ENCODE measurements around the gene HHEX.

The HHEX gene

DNA sequence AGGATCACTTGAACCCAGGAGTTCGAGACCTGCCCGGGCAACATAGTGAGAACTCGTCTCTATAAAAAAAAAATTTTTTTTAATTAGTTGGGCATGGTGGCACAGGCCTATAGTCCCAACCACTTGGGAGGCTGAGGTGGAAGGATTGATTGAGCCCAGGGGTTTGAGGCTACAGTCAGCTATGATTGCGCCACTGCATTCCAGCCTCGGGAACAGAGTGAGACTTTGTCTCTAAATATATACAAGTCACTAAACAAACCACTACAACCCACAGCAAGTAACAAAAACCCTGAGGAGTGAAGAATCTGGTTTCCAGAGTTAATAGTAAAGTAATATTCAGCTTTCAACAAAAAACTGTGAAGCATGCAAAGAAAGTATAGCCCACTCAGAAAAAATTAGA, 32.7 kb upstream of the HHEX start:
- no peak for DNase-seq (ENCODE audit: extremely low read depth, low read depth)
- TF ChIP-seq, protein P1, sequence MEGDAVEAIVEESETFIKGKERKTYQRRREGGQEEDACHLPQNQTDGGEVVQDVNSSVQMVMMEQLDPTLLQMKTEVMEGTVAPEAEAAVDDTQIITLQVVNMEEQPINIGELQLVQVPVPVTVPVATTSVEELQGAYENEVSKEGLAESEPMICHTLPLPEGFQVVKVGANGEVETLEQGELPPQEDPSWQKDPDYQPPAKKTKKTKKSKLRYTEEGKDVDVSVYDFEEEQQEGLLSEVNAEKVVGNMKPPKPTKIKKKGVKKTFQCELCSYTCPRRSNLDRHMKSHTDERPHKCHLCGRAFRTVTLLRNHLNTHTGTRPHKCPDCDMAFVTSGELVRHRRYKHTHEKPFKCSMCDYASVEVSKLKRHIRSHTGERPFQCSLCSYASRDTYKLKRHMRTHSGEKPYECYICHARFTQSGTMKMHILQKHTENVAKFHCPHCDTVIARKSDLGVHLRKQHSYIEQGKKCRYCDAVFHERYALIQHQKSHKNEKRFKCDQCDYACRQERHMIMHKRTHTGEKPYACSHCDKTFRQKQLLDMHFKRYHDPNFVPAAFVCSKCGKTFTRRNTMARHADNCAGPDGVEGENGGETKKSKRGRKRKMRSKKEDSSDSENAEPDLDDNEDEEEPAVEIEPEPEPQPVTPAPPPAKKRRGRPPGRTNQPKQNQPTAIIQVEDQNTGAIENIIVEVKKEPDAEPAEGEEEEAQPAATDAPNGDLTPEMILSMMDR (IDR thresholded peaks at IDR 0.05; ENCODE audit: low read depth, low read length, missing control alignments): no peak
- no peak overlapping the region for H3K4me3 ChIP-seq (replicated peaks; ENCODE audit: low read depth, low read length)

DNA sequence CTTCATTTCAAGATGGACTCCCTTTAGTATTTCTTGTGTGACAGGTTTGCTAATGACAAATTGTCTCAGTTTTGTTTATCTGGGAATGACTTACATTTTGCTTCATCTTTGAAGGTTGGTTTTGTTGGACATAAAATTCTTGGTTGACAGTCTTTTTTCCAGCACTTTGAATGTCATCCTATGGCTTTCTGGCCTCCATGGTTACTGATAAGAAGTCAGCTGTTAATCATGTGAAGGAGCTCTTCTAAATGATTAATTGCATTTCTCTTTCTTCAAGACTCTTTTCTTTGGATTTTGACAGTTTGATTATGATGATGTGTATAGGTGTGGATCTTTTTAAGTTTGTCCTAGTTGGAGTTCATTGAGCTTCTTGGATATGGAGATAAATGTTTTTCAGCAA, 26.9 kb upstream of the HHEX start:
- no peak overlapping the region for H3K4me3 ChIP-seq (replicated peaks; ENCODE audit: low read depth, low read length)
- no peak for DNase-seq (ENCODE audit: extremely low read depth, low read depth)

DNA sequence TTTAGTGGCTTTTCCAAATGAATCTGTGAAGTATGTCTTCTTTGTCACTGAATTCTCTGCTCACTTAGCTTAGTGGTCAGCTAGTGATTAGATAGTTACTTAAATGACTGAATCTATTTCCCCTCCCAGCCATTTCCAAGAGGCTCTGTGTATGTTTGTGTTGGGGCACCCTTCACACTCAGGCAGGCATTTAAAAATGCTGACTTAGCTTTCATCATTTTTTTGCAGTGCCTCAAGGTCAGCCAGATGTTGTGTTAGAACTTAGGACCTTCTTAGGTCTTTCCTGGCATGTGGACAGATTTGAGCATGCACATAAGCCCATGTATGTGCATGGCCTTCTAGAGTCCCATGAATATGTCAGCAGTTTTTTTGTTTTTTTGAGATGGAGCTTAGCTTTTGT, 25.4 kb upstream of the HHEX start:
- TF ChIP-seq, protein P1 (IDR thresholded peaks at IDR 0.05; ENCODE audit: low read depth, low read length, missing control alignments): no peak
- no peak overlapping the region for H3K4me3 ChIP-seq (replicated peaks; ENCODE audit: low read depth, low read length)
- no peak for DNase-seq (ENCODE audit: extremely low read depth, low read depth)

More for the DNA sequence above, 26.9 kb upstream of the HHEX start:
- TF ChIP-seq, protein P1 (IDR thresholded peaks at IDR 0.05; ENCODE audit: low read depth, low read length, missing control alignments): no peak

DNA sequence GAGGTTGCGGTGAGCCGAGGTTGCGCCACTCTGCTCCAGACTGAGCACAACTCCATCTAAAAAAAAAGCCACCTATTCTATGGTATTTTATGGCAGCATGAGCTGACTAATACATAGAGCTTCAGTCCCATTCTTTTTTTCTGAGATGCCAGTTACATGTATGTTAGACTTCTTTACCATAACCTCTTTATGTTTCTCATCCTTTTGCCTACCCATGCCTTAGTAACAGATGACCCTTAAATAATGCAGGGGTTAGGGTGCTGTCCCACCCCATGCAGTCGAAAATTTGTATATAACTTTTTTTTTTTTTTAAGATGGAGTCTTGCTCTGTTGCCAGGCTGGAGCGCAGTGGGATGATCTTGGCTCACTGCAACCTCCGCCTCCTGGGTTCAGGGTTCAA, 22.7 kb upstream of the HHEX start:
- DNase-seq (ENCODE audit: extremely low read depth, low read depth): no peak
- TF ChIP-seq, protein P1 (IDR thresholded peaks at IDR 0.05; ENCODE audit: low read depth, low read length, missing control alignments): no peak
- no peak overlapping the region for H3K4me3 ChIP-seq (replicated peaks; ENCODE audit: low read depth, low read length)

DNA sequence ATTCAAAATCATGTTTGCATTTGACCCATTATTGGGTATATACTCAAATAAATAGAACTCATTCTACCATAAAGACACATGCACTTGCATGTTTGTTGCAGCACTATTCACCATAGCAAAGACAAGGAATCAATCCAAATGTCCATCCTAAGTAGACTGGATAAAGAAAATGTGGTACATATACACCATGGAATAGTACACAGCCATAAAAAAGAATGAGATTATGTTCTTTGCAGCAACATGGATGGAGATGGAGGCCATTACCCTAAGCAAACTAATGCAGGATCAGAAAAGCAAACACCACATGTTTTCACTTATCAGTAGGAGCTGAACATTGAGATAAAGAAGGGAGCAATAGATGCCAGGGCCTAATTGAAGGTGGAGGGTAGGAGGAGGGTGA, 12.0 kb upstream of the HHEX start:
- no peak for DNase-seq (ENCODE audit: extremely low read depth, low read depth)
- H3K4me3 ChIP-seq (replicated peaks; ENCODE audit: low read depth, low read length): no peak overlapping the region
- TF ChIP-seq, protein P1 (IDR thresholded peaks at IDR 0.05; ENCODE audit: low read depth, low read length, missing control alignments): no peak

DNA sequence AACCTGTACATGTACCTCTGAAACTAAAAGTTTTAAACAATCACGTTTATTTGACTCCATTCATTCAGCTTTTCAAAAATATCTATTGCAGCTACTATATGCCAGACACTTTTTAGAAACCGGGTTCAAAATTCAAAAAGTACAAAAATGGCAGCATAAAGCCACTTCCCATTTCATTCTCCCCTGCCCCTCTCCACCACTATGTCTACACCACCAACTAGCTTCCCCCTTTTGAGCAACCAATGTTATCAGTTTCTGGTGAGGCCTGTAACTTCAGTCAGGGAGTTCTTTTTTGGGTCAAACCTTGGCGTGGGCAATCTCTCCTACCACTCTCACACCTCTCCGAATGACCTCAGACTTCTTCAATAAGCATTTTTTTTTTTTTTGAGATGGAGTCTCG, 11.5 kb upstream of the HHEX start:
- H3K4me3 ChIP-seq (replicated peaks; ENCODE audit: low read depth, low read length): no peak overlapping the region
- DNase-seq (ENCODE audit: extremely low read depth, low read depth): no peak
- TF ChIP-seq, protein P1 (IDR thresholded peaks at IDR 0.05; ENCODE audit: low read depth, low read length, missing control alignments): no peak

DNA sequence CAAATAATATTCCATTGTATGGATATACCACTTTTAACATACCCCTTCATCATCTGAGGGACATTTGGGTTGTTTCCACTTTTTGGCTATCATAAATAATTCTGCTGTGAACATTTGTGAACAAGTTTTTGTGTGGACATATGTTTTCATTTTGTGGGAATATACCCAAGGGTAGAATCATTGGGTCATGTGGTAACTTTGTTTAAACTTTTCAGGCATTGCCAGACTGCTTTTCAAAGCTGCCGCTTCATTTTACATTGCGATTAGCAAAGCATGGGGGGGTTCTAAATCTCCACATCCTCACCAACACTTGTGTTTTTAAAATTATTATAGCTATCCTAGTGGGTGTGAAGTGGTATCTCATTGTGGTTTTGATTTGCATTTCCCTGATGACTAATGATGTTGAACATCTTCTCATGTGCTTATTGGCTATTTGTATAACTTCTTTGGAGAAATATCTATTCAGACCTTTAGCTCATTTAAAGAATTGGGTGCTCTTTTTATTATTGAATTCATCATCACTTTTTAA, 8.4 kb upstream of the HHEX start:
- H3K4me3 ChIP-seq (replicated peaks; ENCODE audit: low read depth, low read length): no peak overlapping the region
- TF ChIP-seq, protein P1 (IDR thresholded peaks at IDR 0.05; ENCODE audit: low read depth, low read length, missing control alignments): no peak
- no peak for DNase-seq (ENCODE audit: extremely low read depth, low read depth)
